Endodermal cell (in vitro differentiated cells): ENCODE data around the gene TRPV4. TPM values are rescaled to one million over a fixed set of nuclear protein-coding genes. Genes with fewer than 3 reads are reported as not detected.

Source experiments
- DNase-seq: peaks from one replicate; pipeline ENCODE4 v3.0.0-alpha.2; 2017
- H3K27ac ChIP-seq: 2 replicates; pipeline ENCODE4 v1.5.1; 2013; ENCODE audit warnings: mild to moderate bottlenecking, low read depth, low read length, moderate library complexity
- H3K27me3 ChIP-seq: 2 replicates; pipeline ENCODE4 v1.6.1; 2013; ENCODE audit warnings: mild to moderate bottlenecking, low read length, moderate library complexity; ENCODE audit not compliant: insufficient read depth, control insufficient read depth, poor library complexity, severe bottlenecking
- H3K36me3 ChIP-seq: 2 replicates; pipeline ENCODE4 v1.7.0; 2013; ENCODE audit warnings: mild to moderate bottlenecking, low read length, moderate library complexity; ENCODE audit not compliant: control insufficient read depth, insufficient read depth
- H3K4me1 ChIP-seq: one replicate; pipeline ENCODE4 v1.7.0; 2013; ENCODE audit warnings: low read length; ENCODE audit not compliant: control insufficient read depth, insufficient read depth
- H3K4me3 ChIP-seq: 2 replicates; pipeline ENCODE4 v1.5.1; 2013; ENCODE audit warnings: mild to moderate bottlenecking, low read length, moderate library complexity
- H3K9ac ChIP-seq: 2 replicates; pipeline ENCODE4 v1.6.1; 2013; ENCODE audit warnings: mild to moderate bottlenecking, low read length, moderate library complexity; ENCODE audit not compliant: poor library complexity, severe bottlenecking; ENCODE audit errors: extremely low read depth
- H3K9me3 ChIP-seq: 2 replicates; pipeline ENCODE4 v1.6.1; 2013; ENCODE audit warnings: mild to moderate bottlenecking, low read length, moderate library complexity; ENCODE audit not compliant: control insufficient read depth
- H3K27ac Mint-ChIP-seq: 2 replicates; pipeline ENCODE4 v1.8.0; 2020; ENCODE audit warnings: mixed read lengths
- H3K27me3 Mint-ChIP-seq: 2 replicates; pipeline ENCODE4 v1.8.0; 2021; ENCODE audit warnings: mild to moderate bottlenecking, mixed read lengths; ENCODE audit not compliant: insufficient read depth
- H3K36me3 Mint-ChIP-seq: 2 replicates; pipeline ENCODE4 v1.8.0; 2020; ENCODE audit warnings: low read depth, mixed read lengths
- H3K4me1 Mint-ChIP-seq: 2 replicates; pipeline ENCODE4 v1.8.0; 2020; ENCODE audit warnings: mixed read lengths
- H3K4me3 Mint-ChIP-seq: 2 replicates; pipeline ENCODE4 v1.8.0; 2020; ENCODE audit warnings: mild to moderate bottlenecking, moderate library complexity, mixed read lengths
- H3K9me3 Mint-ChIP-seq: 2 replicates; pipeline ENCODE4 v1.8.0; 2020; ENCODE audit warnings: mild to moderate bottlenecking, mixed read lengths
- WGBS, 2 experiments: methylation state at CpG; one replicate each; pipeline versions ENCODE4 v1.1.5 to v1.1.7; 2013; ENCODE audit warnings: missing lambda C conversion rate in 2 of 2, mixed read lengths in 1 of 2; ENCODE audit not compliant: insufficient coverage in 1 of 2, insufficient read length in 1 of 2; 5-methylcytosine and 5-hydroxymethylcytosine counted together
- total RNA-seq, 2 donors: library from RNA; stranded (reverse); fragmentation: NEBNext Ultra II Directional in 1 of 2; extraction: Animal tissue kit (Norgen Biotek cat#: 25700) in 1 of 2; gene quantifications; 2 replicates in 1 of 2; 3 replicates in 1 of 2; pipeline ENCODE4 v1.2.1, GENCODE V29; 2021
- TF ChIP-seq, protein P1 (sequence below): fragments of 200-600 bp; sonication (generic); conservative IDR thresholded peaks from 2 replicates; pipeline ENCODE4 v1.5.0; 2021; ENCODE audit warnings: antibody characterized with exemption, mild to moderate bottlenecking

TRPV4 gene
- total RNA-seq, 2 donors from 2014 or later = 14.0 to 14.2 TPM

DNA sequence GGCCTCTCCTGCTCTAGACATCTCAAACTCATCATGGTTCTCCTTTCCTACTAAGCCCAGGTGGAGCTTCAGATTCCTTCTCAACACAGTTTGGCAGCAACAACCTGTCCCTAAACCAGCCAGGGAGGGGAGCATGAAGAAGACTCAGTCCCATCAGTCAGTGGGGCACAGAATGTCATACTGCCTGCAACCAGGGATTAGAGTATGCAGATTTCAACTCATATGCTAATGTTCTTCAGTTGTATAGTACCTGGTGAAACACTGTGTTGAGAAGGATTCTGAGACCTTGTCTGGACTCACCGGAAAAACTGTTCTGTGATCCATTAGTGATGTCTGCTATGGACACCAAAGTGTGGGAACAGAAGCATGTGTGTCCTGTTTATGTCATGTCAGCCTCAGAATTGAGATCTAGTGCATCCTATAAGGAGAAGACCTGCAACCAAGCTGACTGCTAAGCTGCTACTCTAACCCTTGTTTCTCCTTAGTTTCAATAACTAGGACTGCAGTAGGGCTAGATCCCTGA lies 43.6 kb downstream of the TRPV4 start:
- no peaks in the 10 kb centered on the region for H3K27me3 Mint-ChIP-seq
- H3K4me1 Mint-ChIP-seq = no peaks in the 10 kb centered on the region
- TF ChIP-seq, protein P1, sequence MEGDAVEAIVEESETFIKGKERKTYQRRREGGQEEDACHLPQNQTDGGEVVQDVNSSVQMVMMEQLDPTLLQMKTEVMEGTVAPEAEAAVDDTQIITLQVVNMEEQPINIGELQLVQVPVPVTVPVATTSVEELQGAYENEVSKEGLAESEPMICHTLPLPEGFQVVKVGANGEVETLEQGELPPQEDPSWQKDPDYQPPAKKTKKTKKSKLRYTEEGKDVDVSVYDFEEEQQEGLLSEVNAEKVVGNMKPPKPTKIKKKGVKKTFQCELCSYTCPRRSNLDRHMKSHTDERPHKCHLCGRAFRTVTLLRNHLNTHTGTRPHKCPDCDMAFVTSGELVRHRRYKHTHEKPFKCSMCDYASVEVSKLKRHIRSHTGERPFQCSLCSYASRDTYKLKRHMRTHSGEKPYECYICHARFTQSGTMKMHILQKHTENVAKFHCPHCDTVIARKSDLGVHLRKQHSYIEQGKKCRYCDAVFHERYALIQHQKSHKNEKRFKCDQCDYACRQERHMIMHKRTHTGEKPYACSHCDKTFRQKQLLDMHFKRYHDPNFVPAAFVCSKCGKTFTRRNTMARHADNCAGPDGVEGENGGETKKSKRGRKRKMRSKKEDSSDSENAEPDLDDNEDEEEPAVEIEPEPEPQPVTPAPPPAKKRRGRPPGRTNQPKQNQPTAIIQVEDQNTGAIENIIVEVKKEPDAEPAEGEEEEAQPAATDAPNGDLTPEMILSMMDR = no peak
- no peaks in the 10 kb centered on the region for H3K4me1 ChIP-seq
- H3K9me3 Mint-ChIP-seq = no peaks in the 10 kb centered on the region
- H3K36me3 Mint-ChIP-seq = peaks cover 50% of the 10 kb centered on the region
- H3K27ac Mint-ChIP-seq = no peak overlapping the region
- H3K9me3 ChIP-seq = no peaks in the 10 kb centered on the region
- no peak for DNase-seq
- H3K36me3 ChIP-seq = peaks cover 4% of the 10 kb centered on the region
- H3K27ac ChIP-seq = no peak overlapping the region
- no peak overlapping the region for H3K4me3 ChIP-seq
- no peak overlapping the region for H3K9ac ChIP-seq
- H3K27me3 ChIP-seq = no peaks in the 10 kb centered on the region
- H3K4me3 Mint-ChIP-seq = no peak overlapping the region
- WGBS, 2 experiments = 89 to 100% methylated on average over 1 of the region's 1 CpG

DNA sequence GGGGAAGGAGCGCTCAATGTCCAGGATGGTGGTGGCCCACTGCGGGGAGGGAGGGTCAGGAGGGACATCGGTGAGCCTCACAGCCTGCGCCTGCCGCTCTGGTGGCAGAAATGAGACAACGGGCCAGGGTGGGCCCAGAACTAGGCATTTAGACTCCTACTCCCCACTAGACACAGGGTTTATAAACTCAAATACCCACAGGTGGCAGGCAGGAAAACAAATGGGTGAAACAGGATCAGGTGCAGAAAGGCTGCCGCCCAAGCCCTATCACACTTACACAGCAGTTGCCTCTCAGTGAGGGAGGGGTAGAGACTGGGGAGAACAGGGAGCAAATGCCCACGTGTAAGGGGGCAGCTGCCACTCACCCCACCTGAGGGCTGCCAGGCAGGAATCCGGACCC lies 46.4 kb downstream of the TRPV4 start:
- WGBS, 2 experiments = 90 to 94% methylated on average over 8 to 9 of the region's 9 CpGs
- Histone ChIP-seq H3K4me3 (no peak overlapping the region), H3K9me3 (no peaks in the 10 kb centered on the region)

DNA sequence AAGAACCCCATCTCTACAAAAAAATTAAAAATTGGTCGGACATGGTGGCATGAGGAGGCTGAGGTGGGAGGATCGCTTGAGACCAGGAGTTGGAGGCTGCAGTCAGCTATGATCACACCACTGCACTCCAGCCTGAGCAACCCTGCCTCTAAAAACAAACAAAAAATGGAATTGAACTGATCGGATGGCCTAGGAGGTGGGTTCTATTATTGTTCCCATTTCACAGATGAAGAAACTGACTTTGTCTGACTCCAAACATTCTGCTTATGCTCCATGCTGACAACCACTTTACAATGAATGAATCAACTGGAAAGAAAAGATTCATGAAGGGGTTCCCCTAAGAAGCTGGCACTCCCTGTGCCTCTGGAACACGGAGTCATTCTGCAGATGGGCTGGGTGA lies 47.3 kb downstream of the TRPV4 start:
- no peaks in the 10 kb centered on the region for H3K9me3 ChIP-seq

More for the DNA sequence above, 46.4 kb downstream of the TRPV4 start:
- H3K27ac ChIP-seq = no peak overlapping the region
- no peaks in the 10 kb centered on the region for H3K4me1 ChIP-seq
- Mint-ChIP-seq H3K4me1 (no peaks in the 10 kb centered on the region), H3K9me3 (peaks cover 5% of the 10 kb centered on the region), H3K4me3 (no peak overlapping the region), H3K27ac (no peak overlapping the region), H3K36me3 (peaks cover 64% of the 10 kb centered on the region), H3K27me3 (no peaks in the 10 kb centered on the region)
- no peaks in the 10 kb centered on the region for H3K27me3 ChIP-seq
- no peak for DNase-seq
- H3K9ac ChIP-seq = no peak overlapping the region
- H3K36me3 ChIP-seq = peaks cover 4% of the 10 kb centered on the region
- TF ChIP-seq, protein P1 = no peak

More for the DNA sequence above, 47.3 kb downstream of the TRPV4 start:
- no peak overlapping the region for H3K27ac Mint-ChIP-seq
- H3K36me3 Mint-ChIP-seq = peaks cover 64% of the 10 kb centered on the region
- no peaks in the 10 kb centered on the region for H3K27me3 Mint-ChIP-seq
- H3K4me3 Mint-ChIP-seq = no peak overlapping the region
- Histone ChIP-seq H3K27ac (no peak overlapping the region), H3K36me3 (peaks cover 3% of the 10 kb centered on the region), H3K27me3 (no peaks in the 10 kb centered on the region), H3K4me3 (no peak overlapping the region), H3K9ac (no peak overlapping the region), H3K4me1 (no peaks in the 10 kb centered on the region)
- TF ChIP-seq, protein P1 = no peak
- WGBS, 2 experiments = 80 to 97% methylated on average over 1 to 4 of the region's 4 CpGs
- H3K4me1 Mint-ChIP-seq = no peaks in the 10 kb centered on the region
- peaks cover 5% of the 10 kb centered on the region for H3K9me3 Mint-ChIP-seq
- no peak for DNase-seq
